ENCODE results near the gene PSMB11. TPM values are rescaled to one million over a fixed set of nuclear protein-coding genes. Genes with fewer than 3 reads are reported as not detected.
A peak's percentile ranks its signal among the peaks of the same experiment; 100 is the strongest.
"Not testable (repeated sequence)": the region's sequence is repeated elsewhere in the genome, so short reads cannot be mapped to it uniquely, and the experiment has no call there.

The PSMB11 gene, protein sequence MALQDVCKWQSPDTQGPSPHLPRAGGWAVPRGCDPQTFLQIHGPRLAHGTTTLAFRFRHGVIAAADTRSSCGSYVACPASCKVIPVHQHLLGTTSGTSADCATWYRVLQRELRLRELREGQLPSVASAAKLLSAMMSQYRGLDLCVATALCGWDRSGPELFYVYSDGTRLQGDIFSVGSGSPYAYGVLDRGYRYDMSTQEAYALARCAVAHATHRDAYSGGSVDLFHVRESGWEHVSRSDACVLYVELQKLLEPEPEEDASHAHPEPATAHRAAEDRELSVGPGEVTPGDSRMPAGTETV
- under 1 TPM in 1 of 3 donors, not detected in 2; 0.04 TPM for polyA plus RNA-seq (ENCODE audit: insufficient read length in 3 of 3)
- long read RNA-seq, donor 1: 0 reads
- long read RNA-seq, donor 2: 0 reads
- long read RNA-seq, donor 3: 0 reads
- long read RNA-seq, donor 4, partial matches to known transcripts: 15 of 15 reads
- long read RNA-seq, donor 4, other reads (novel, unspliced or antisense): 0 of 15 reads
- long read RNA-seq, donor 5: 0 reads
- long read RNA-seq, donor 6: 0 reads
- long read RNA-seq, donor 7: 0 reads
- long read RNA-seq, donor 8: 0 reads
- long read RNA-seq, donor 9: 0 reads
- long read RNA-seq, donor 10: 0 reads
- long read RNA-seq, donor 11, partial matches to known transcripts: 0 of 1 reads
- long read RNA-seq, donor 11, other reads (novel, unspliced or antisense): 0 of 1 reads
- long read RNA-seq, donor 12: 0 reads
- long read RNA-seq, donor 13: 0 reads
- long read RNA-seq, donor 14: 0 reads
- long read RNA-seq, donor 15: 0 reads
- long read RNA-seq, donor 16: 0 reads

DNA sequence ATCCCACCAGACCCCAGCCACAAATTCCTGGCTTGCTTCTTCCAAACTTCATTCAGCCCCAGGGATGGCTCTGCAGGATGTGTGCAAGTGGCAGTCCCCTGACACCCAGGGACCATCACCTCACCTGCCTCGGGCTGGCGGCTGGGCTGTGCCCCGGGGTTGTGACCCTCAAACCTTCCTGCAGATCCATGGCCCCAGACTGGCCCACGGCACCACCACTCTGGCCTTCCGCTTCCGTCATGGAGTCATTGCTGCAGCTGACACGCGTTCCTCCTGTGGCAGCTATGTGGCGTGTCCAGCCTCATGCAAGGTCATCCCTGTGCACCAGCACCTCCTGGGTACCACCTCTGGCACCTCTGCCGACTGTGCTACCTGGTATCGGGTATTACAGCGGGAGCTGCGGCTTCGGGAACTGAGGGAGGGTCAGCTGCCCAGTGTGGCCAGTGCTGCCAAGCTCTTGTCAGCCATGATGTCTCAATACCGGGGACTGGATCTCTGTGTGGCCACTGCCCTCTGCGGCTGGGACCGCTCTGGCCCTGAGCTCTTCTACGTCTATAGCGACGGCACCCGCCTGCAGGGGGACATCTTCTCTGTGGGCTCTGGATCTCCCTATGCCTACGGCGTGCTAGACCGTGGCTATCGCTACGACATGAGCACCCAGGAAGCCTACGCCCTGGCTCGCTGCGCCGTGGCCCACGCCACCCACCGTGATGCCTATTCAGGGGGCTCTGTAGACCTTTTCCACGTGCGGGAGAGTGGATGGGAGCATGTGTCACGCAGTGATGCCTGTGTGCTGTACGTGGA is at the start of gene PSMB11:
Gene PSMB11 (plus strand): TSS at position 51 of the 804 bp plus-strand sequence. CDS start 14 bp downstream, at position 65.
- DNase-seq: no peak

DNA sequence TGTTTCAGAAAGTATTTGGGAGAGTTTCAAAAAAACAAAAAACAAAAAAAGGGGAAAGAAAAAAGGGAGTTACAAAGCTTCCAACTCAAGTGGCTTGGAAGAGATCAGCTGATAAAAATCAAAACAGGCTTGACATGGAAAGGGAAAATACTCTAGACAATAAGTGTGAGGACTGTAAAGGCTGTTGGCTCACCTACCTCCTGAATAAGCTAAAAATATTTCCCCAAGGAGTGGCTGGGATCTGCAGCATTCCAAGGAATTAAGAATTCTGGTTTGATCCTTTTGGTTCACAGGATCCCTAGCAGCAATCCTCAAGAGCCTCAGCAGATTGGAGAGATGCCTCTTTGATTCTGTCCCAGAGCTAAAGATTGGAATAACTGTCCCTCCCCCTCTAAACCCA is 48.5 kb upstream of the PSMB11 start:
- DNase-seq: no peak

DNA sequence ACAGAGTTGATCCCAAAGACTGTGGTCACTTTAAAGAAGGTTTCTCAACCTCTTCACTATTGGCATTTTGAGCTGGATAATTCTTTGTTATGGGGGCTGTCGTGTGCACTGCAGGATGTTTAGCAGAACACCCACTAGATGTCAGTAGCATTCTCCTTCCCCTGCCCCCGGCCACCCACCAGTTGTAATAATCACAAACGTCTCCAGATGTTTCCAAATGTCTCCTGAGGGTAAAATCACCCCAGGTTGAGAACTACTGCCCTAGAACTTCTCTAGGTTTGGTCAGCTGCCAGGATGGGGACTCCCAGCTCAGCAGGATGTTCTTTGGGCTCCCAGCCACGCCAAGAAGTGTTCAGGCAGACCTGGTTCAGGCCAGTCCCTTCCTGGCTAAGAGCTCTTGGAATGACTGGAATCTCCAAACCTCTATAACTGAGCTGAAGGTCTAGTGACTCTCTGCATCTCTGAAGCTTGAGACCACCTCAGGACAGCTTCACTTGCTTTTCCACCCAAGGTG is 47.2 kb upstream of the PSMB11 start:
- DNase-seq: no peak

DNA sequence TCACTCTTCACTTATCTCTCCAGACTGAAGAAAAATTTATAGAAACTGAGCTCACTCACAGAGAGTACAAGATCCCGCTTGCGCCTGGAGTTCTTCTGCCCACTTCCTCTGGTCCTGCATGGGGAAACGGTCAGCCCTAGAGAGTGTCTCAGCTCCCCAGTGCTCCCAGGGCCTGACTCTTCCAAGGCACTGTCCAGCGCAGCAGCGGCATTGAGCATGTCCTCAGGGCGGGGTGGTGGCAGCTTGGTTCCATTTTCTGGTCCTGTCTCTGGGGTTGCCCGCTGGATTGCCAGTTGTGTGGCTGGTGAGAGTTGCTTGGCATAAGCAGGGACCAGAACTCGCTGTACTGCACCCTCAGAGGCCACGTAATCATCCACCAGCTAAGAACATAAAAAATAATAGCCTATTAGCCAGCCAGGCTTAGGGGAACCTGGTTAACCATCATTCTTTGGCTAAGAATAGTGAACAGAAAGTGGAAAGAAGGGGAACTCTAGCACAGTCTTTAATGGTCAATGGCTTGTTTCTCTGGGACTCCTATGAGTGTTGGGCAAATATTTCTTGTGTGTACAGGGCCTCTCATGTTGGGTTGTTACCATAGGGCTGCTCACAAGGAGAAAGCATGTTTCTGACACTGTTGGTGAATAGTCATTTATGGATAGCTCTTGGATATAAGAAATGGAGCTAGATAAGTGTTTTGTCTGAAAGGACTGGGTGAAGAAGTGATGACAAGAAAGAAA is 46.0 kb upstream of the PSMB11 start:
- no peak for DNase-seq

DNA sequence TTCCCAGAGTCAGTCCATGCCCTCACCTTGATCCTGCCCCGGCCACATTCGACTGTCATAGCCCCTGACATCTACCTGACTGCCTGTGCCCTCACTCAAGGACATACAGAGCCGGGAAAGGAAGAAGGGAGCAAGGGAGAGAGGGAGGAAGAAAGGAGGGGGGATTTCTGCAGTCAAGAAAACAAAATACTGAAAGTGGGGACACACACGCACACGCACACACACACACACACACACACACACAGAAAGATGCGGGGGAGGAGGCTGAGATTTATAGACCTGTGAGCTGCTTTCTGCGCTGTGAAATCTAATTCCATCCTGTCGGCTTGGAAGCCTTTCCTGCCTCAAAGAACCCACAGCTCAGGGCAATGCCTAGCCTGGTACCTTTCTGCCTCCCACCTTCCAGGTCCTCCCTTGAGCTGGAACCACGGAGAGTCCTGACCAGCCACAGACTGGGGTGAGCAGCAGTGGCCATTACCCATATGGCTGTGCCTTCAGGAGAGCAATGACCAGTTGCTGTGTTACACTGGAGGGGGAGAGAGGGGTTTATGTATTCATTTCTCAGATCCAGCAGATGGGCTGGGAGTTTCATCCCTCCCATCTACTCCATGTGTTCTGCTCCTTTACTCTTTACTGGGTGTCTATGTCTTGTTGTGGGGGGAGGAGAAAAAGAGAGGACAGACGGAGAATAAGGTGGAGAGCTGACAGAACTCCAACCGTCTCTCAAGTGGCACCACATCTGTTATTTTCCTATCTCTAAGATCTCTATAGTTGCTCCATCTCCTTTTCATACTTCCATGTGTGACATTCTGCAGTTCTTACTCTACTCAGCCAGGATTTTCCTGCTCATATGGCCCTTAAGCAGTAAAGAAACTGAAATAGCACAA is 45.0 kb upstream of the PSMB11 start:
- peak; percentile 89 for DNase-seq

DNA sequence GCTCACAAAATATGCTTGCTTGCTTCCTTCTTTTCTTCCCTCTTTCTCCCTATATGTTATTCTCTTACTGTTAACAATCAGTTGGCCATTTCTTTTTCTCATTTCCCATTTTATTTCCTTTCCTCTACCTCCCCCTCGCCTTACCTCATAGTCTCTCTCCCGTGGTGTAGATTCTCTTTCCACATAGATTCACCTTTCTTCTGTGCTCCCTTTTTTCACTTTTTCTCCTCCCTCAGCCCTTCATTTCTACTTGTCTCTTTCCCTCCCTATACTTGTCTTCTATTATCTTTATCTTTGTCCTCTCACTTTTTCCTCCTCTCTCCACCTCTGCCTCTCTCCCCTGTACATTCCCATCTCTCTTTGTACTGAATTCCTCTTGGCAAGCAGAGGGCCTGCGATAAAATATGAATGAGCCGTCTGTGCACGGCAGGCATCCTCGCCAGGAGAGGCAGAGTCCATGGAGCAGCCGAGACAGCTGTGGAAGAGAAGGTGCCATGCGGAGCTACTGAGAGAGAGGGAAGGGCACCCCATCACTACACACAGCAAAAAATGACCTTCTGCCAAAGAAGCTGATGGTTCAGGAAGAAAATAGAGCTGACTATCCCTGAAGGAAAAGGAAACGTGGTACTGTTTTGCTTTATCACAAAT is 44.2 kb upstream of the PSMB11 start:
- no peak for DNase-seq

DNA sequence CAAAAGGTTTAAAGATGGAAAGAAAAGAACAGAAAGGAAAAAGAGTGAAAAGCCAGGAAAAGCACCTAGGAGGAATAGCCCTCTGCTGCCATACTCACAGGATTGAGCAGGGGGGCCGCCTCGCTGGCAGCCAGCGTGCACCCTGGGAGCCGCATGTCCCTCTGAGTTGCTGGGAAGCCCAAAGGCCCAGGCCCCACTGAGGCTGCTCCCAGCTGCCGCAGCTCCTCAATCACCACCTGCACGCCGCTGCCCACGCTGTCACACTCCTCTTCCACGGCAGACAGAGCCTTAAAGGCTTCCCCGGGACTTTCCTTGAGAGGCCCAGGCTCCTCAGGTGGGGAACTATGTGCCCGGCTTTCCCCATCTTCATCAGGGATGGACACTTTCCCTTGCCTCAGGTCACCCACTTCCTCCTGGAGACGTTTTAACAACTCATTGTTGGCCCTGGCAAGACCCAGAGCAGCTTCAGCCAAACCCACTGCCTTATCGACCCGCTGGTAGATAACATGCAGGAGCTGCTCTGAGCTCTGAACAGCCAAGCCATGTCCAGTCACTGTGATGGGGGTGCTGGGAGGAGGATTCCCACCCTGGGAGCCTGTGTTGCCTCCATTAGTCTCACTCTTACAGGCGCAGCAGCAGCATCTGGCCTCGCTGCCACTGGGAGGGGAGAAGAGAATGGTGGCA is 43.5 kb upstream of the PSMB11 start:
- no peak for DNase-seq

DNA sequence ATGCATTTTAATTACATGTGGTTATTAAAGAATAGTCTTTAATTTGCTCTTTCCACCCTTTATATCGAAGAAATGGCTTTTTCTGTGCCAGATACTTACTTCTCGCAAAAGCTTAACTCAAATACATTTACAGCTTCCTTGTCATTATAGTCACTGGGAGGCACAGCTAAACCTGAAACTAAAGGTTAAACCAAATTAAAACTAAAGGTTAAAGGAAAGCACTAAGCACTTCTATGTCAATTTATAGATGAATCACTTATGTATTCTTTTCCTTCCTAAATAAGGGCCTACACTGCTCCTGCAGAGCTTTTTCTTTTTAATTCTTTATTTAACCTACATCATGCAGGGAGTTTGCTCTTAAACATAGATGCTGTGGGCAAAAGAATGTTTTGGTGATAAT is 41.2 kb upstream of the PSMB11 start:
- no peak for DNase-seq

DNA sequence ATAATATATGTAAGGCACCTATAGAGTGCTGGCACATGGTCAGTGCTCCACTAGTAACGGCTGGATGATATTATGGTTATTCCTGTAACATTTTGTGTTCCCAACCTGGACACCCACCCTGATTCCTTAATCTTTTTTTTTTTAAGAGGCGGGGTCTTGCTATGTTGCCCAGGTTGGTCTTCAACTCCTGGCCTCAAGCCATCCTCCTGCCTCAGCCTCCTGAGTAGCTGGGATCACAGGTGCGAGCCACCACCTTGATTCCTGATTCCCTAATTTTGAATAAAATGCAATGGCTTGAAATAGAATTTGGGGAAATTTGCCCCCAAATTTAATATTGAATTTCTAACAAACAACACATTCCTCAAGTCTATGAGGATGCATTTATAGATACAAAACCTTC is 39.4 kb upstream of the PSMB11 start:
- DNase-seq: no peak

DNA sequence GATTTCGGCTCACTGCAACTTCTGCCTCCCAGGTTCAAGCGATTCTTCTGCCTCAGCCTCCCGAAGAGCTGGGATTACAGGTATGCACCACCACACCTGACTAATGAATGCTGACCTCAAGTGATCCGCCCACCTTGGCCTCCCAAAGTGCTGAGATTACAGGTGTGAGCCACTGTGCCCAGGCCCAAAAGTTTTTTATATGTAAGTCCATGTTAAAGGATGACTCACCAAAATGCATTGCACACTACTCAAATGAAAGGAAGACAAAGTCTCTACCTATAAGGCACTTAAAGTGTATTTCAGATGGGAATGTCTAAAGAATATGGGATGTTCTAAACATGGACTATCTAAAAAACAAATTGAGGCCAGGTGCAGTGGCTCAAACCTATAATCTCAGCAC is 37.7 kb upstream of the PSMB11 start:
- not testable (repeated sequence) for DNase-seq

DNA sequence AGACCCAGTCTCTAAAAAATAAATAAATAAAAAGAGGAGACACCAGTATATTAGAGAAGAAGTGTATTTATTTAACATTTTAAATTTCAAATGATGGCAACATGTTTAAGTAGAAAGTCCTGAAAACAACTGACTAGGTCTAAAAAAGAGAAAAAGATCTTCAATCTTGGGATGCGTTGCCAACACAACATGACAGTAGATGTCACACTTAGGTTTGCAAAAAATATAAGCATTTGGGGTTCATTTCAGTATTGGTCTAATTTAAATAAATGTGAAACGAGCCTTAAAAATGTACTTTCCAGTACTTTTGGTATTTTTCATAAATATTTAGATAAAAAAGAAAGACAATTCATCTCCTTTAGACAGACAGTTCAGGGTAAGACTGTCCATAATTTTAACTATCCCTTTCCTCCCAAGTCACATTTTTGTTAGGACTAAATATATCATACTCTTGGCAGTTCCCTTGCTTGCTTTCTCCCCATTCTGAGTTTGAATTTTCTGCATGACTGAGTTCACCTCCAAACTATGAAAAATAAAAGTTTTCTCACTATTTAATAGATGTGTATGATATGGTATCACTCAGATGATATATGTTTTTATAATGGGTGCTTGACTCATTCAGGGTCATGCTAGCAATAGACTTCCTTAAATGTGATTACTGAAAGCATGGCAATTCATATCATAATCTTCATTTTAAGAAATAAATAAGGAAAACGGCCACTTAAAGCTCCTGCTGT is 36.4 kb upstream of the PSMB11 start:
- DNase-seq: no peak

DNA sequence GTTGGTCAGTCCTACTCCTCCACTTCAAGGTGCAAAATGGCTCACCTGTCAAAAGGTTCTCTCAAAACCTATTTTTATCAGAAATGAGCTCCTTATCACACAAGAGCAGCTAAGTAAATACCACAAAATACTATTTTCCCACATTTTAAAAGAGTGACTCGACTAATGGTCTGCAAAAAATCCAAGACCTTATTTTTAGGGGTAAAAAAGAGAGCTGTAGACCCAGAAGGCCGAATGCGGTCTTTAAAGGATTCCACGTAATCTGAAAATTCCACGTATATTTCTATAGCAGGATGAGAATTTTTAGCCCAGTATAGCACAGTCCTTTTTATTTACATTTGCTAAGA is 35.9 kb upstream of the PSMB11 start:
- DNase-seq: no peak

DNA sequence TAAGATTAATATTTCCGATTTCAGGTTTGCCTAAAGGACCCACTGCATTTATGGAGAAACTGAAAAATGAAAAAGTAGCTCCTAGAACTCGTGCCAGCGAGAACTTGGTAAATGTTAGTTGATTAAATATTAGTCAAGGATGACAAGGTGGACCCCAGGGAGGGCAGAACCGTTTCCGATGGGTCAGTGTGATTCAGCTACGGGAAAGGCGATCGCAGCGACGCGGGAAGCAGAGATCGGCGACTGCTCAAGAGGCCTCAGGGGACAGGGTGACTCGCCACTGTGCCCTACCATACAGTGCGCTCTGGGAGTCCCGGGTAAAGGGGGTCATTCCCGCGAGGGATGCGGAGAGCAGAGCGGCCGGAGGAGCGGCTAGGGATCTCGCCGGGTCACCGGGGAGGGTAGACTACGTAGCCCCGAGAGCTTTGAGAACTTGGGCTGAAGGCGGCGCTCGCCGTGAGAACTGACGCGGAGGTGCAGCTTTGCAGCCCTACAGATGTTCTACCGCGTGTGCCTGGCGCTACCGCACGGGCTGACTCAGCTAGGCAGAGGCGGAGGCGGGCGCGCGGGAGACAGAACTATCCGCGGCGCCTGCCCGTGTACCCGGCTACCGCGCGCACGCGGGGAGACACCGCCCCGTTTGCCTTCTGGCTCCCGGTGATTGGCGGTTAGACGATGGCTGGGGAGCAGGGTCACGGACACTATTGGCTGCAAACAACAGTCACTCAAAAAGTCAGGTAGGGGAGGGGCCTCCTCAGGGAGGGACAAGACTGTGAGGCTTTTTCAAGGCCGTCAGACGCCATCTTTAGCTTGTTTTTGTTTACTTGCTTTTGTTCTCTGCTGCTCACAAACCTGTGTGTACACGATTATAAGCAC is 35.2 kb upstream of the PSMB11 start:
- peak; percentile 98 for DNase-seq

DNA sequence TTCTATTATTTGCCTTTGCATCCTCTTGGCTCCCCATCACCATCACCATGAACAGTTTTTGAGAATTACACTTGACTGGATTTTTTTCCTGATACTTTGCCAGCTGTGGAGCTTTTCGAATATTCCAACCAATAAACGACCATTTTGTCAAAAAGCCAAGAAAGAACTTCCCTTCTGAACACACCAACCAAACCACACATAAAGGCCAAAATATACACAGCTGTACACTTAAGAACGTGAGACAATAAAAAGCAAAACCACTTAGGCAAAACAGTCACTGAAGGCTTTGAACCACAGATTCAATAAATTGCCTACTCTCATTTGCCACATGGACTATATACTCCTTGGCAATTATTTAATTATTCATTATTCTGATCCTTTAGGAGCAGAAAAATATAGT is 33.2 kb upstream of the PSMB11 start:
- DNase-seq: no peak

DNA sequence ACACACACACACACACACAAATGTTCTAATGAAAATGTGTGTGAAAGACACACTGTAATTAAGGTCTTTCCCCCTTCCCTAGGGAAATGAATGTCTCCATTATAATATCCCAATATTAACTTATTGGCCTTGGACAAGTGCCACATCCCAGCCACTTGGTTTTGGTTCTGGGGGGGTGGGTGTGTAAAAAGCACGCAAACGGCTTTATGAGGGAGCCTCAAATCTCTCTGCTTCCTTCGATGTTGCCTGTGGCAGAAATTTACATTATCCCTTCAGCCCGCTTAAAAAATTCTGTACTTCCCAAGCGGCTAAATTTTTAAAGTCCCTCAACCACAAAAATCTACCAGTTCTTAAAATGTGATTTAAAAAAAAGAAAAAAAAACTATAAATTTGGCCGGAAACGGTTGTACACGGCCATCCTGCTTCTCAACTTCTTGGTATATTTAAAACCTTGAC is 32.5 kb upstream of the PSMB11 start:
- DNase-seq: no peak

DNA sequence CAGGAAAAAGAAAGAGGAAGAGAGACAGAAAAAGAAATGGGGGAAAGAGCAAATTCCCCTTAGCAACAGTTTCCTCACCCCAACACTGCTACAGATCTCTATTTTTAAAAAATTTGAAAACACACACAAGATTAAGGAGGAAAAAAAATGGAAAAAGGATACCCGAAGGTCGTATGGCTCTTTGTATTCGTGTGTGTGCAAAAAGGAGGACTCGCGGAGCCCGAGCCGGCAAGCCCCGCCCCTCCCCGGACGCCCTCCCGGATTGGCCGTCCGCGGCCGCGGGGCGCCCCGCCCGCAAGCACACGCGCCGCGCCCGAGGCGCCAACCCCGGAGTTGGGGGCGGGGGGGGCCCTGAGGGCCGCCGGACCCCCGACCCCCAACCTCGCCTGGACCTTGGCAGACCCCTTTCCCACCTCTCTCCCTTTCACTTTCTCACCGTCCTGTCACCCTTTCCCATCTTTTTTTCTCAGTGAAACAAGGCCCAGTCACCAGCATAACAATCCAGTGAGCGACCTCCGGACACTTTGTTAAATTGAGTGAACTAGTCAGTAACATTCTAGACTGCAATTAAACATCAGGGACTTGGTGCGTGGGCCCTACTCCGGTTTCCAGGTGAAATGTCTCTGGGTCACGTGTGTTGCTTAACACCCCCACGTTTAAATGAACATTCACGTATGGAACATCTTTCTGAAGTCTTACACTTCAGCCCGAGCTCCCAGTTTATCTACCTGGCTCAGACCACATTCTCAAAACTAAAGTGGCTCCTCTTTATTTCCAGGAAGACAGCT is 31.9 kb upstream of the PSMB11 start, which contains the start of gene C14orf93:
Gene C14orf93 (minus strand): TSS at position 205 of the 788 bp plus-strand sequence. CDS start 11,120 bp downstream, outside the sequence.
- DNase-seq: peak; percentile 76
